DND-41 (cell line): Measurements from ENCODE around the gene STK32B.
"Not testable (repeated sequence)": the region's sequence is repeated elsewhere in the genome, so short reads cannot be mapped to it uniquely, and the experiment has no call there.

Source experiments
- ATAC-seq: fragments of 200-7000 bp; cut with Tn5 transposase; 3 replicates; pipeline ENCODE4 v1.9.1; 2021; ENCODE audit warnings: low read depth; ENCODE audit not compliant: insufficient read depth
- DNase-seq: peaks from one replicate; pipeline ENCODE4 v3.0.0-alpha.2; 2020
- H2AFZ ChIP-seq: 2 replicates; pipeline ENCODE4 v1.6.0; 2012; ENCODE audit warnings: low read depth, low read length
- H3K27ac ChIP-seq: 2 replicates; pipeline ENCODE4 v1.5.1; 2012; ENCODE audit warnings: low read length, inconsistent platforms
- H3K27me3 ChIP-seq: fragments of 200-600 bp; sonication (generic); 2 replicates; pipeline ENCODE4 v1.6.0; 2012; ENCODE audit warnings: low read length, mild to moderate bottlenecking, inconsistent platforms; ENCODE audit not compliant: insufficient read depth, poor library complexity
- H3K36me3 ChIP-seq: 2 replicates; pipeline ENCODE4 v1.5.1; 2012; ENCODE audit warnings: low read length, inconsistent platforms; ENCODE audit not compliant: insufficient read depth
- H3K4me1 ChIP-seq: 2 replicates; pipeline ENCODE4 v1.5.1; 2012; ENCODE audit warnings: mild to moderate bottlenecking, low read length; ENCODE audit not compliant: insufficient read depth
- H3K4me2 ChIP-seq: 2 replicates; pipeline ENCODE4 v1.6.0; 2012; ENCODE audit warnings: mild to moderate bottlenecking, moderate library complexity, low read length, inconsistent platforms; ENCODE audit not compliant: insufficient read depth
- H3K4me3 ChIP-seq, 2 experiments: fragments of 200-600 bp in 1 of 2; shearing (Covaris generic) in 1 of 2; 2 replicates each; pipeline ENCODE4 v1.5.1; 2012 to 2016; ENCODE audit warnings: inconsistent platforms in 2 of 2, low read length in 2 of 2, mild to moderate bottlenecking in 2 of 2, low read depth in 1 of 2, moderate library complexity in 1 of 2
- H3K79me2 ChIP-seq: 2 replicates; pipeline ENCODE4 v1.6.0; 2012; ENCODE audit warnings: low read length, inconsistent platforms; ENCODE audit not compliant: insufficient read depth
- H3K9ac ChIP-seq: 2 replicates; pipeline ENCODE4 v1.6.0; 2012; ENCODE audit warnings: low read depth, mild to moderate bottlenecking, inconsistent platforms, low read length, moderate library complexity
- H3K9me3 ChIP-seq: 2 replicates; pipeline ENCODE4 v1.5.1; 2012; ENCODE audit warnings: low read length, moderate library complexity, mild to moderate bottlenecking, inconsistent platforms; ENCODE audit not compliant: insufficient read depth, severe bottlenecking
- H4K20me1 ChIP-seq: 2 replicates; pipeline ENCODE4 v1.6.0; 2012; ENCODE audit warnings: low read length; ENCODE audit not compliant: insufficient read depth
- EZH2 ChIP-seq: IDR thresholded peaks from 3 replicates; pipeline ENCODE4 v1.6.1; 2012; ENCODE audit warnings: borderline replicate concordance, low read depth, mild to moderate bottlenecking, moderate library complexity, low read length, inconsistent platforms; ENCODE audit not compliant: severe bottlenecking
- TF ChIP-seq, protein P1 (sequence below): IDR thresholded peaks from 2 replicates; pipeline ENCODE4 v1.5.1; 2012; ENCODE audit warnings: borderline replicate concordance, low read length, moderate library complexity, mild to moderate bottlenecking; ENCODE audit not compliant: poor library complexity, severe bottlenecking; ENCODE audit errors: extremely low read depth

The STK32B gene

DNA sequence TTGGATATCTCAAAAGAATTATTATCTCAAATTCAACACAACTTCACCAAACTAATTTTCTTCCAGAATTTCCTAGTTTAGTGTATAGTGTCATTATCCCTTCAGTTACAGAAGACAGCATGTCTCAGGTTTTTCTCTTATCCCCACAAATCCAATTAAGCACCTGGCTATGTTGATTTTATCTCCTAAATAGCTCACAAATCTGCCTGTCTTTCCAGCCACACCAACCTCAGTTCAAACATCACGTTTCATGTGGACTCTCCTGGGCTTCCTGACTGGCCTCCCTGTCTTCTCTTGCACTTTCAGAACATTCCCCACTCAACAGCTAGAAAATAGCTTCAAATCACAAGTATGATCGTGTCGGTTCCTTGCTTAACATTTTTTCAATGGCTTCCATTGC, 14.8 kb downstream of the STK32B start:
- Histone ChIP-seq H4K20me1 (no peaks in the 10 kb centered on the region), H3K4me3 (no peak overlapping the region), H3K4me2 (no peak overlapping the region), H3K27me3 (no peaks in the 10 kb centered on the region), H3K36me3 (peaks cover 16% of the 10 kb centered on the region; the same call in 1 of the 2 replicates), H3K9me3 (peaks cover 28% of the 10 kb centered on the region), H3K79me2 (peaks cover 6% of the 10 kb centered on the region; the same call in 1 of the 2 replicates), H3K4me1 (no peaks in the 10 kb centered on the region), H3K9ac (no peak overlapping the region), H3K27ac (no peak overlapping the region), H2AFZ (no peak overlapping the region)
- DNase-seq, result no peak
- no peak for TF ChIP-seq EZH2
- TF ChIP-seq, protein P1, sequence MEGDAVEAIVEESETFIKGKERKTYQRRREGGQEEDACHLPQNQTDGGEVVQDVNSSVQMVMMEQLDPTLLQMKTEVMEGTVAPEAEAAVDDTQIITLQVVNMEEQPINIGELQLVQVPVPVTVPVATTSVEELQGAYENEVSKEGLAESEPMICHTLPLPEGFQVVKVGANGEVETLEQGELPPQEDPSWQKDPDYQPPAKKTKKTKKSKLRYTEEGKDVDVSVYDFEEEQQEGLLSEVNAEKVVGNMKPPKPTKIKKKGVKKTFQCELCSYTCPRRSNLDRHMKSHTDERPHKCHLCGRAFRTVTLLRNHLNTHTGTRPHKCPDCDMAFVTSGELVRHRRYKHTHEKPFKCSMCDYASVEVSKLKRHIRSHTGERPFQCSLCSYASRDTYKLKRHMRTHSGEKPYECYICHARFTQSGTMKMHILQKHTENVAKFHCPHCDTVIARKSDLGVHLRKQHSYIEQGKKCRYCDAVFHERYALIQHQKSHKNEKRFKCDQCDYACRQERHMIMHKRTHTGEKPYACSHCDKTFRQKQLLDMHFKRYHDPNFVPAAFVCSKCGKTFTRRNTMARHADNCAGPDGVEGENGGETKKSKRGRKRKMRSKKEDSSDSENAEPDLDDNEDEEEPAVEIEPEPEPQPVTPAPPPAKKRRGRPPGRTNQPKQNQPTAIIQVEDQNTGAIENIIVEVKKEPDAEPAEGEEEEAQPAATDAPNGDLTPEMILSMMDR, result no peak
- no peak for ATAC-seq

DNA sequence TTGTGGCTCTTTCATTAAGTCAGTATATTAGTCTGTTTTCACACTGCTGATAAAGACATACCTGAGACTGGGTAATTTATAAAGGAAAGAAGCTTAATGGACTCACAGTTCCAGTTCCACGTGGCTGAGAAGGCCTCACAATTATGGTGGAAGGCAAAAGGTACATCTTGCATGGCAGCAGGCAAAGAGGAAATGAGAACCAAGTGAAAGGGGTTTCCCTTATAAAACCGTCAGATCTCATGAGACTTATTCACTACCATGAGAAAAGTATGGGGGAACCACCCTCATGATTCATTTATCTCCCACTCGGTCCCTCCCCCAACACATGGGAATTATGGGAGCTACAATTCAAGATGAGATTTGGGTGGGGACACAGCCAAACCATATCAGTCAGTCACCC, 15.7 kb downstream of the STK32B start:
- H4K20me1 ChIP-seq, H3K79me2 ChIP-seq: not testable (repeated sequence)

DNA sequence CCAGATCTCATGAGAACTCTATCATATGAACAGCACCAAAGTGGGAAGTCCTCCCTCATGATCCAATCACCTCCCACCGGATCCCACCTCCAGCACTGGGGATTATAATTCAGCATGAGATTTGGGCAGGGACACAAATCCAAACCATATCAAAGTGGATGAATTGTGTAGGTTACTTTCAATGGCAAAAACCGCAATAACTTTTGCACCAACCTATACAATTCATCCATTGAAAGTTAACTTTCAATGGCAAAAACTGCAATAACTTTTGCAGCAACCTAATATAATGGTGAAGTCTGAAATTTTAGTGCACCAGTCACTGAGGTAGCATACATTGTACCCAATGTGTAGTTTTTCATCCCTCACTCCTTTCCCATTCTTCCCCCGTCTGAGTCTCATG, 16.6 kb downstream of the STK32B start:
- Histone ChIP-seq H4K20me1 (no peaks in the 10 kb centered on the region), H3K27ac (no peak overlapping the region), H3K9ac (no peak overlapping the region), H3K4me2 (no peak overlapping the region), H3K4me1 (no peaks in the 10 kb centered on the region), H3K4me3 (no peak overlapping the region), H2AFZ (no peak overlapping the region), H3K36me3 (peaks cover 16% of the 10 kb centered on the region; the same call in 1 of the 2 replicates), H3K9me3 (peaks cover 31% of the 10 kb centered on the region), H3K79me2 (peaks cover 6% of the 10 kb centered on the region; the same call in 1 of the 2 replicates), H3K27me3 (no peaks in the 10 kb centered on the region)
- ATAC-seq (no peak), DNase-seq (no peak)
- TF ChIP-seq, protein P1, result no peak
- TF ChIP-seq EZH2, result no peak

More for the DNA sequence above, 15.7 kb downstream of the STK32B start:
- Histone ChIP-seq H3K36me3 (peaks cover 16% of the 10 kb centered on the region; the same call in 1 of the 2 replicates), H3K9me3 (peaks cover 28% of the 10 kb centered on the region)
- H3K4me1 ChIP-seq, H3K27ac ChIP-seq, H3K9ac ChIP-seq, H3K4me2 ChIP-seq, DNase-seq, ATAC-seq, H3K27me3 ChIP-seq, H3K4me3 ChIP-seq, H2AFZ ChIP-seq: not testable (repeated sequence)

DNA sequence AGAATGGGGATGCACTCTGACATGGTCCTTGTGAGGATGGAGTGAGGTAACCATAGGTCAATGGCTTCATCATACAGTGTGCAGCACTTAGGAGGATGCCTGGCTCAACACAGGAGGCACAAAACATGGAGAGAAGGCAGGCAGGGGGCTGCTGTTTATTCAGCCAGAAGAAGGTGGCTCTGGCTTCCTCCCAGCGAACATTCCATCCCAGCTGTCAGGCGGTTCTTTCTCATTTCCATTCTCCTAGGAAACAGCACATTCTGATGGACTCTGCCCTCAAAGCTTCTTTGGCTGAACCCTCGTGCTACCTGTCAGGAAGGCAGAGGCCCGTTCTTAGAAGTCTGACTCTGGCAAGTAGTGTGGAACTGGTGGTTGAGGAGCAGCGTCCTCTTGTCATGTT, 18.6 kb downstream of the STK32B start:
- DNase-seq (no peak), ATAC-seq (no peak)
- Histone ChIP-seq H3K4me1 (no peaks in the 10 kb centered on the region), H3K27ac (no peak overlapping the region), H3K4me3 (no peak overlapping the region), H3K79me2 (peaks cover 6% of the 10 kb centered on the region; the same call in 1 of the 2 replicates), H2AFZ (no peak overlapping the region), H3K27me3 (no peaks in the 10 kb centered on the region), H3K9ac (no peak overlapping the region), H3K9me3 (peaks cover 31% of the 10 kb centered on the region), H3K36me3 (peaks cover 16% of the 10 kb centered on the region; the same call in 1 of the 2 replicates), H3K4me2 (no peak overlapping the region), H4K20me1 (no peaks in the 10 kb centered on the region)
- no peak for TF ChIP-seq EZH2
- TF ChIP-seq, protein P1, result no peak
